Right lobe of liver (tissue), 4 donors: ENCODE data around the gene HOPX.

Source experiments
- POLR2A ChIP-seq: fragments of 450-650 bp; IDR thresholded peaks from one replicate; pipeline ENCODE4 v1.6.1; 2017; ENCODE audit warnings: antibody characterized with exemption, mild to moderate bottlenecking
- TF ChIP-seq, protein P1 (sequence below), 4 donors: fragments of 200-600 bp in 3 of 4; fragments of 450-650 bp in 1 of 4; IDR thresholded peaks; one replicate each; pipeline versions ENCODE4 v1.5.1 to v1.8.0; 2016 to 2022; ENCODE audit warnings: antibody characterized with exemption in 4 of 4, mild to moderate bottlenecking in 2 of 4
- donor health status: DM: no; HTN: no; CAD: no.
- donor health status: DM: no; HTN: no; CAD: no.
- donor health status: DM: no; HTN: yes; CAD: no.

- no peak for TF ChIP-seq POLR2A
- TF ChIP-seq, protein P1, sequence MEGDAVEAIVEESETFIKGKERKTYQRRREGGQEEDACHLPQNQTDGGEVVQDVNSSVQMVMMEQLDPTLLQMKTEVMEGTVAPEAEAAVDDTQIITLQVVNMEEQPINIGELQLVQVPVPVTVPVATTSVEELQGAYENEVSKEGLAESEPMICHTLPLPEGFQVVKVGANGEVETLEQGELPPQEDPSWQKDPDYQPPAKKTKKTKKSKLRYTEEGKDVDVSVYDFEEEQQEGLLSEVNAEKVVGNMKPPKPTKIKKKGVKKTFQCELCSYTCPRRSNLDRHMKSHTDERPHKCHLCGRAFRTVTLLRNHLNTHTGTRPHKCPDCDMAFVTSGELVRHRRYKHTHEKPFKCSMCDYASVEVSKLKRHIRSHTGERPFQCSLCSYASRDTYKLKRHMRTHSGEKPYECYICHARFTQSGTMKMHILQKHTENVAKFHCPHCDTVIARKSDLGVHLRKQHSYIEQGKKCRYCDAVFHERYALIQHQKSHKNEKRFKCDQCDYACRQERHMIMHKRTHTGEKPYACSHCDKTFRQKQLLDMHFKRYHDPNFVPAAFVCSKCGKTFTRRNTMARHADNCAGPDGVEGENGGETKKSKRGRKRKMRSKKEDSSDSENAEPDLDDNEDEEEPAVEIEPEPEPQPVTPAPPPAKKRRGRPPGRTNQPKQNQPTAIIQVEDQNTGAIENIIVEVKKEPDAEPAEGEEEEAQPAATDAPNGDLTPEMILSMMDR (IDR thresholded peaks at IDR 0.05): no peak
These were observed 25.9 kb downstream of the HOPX start for GRCh38 chr4:56655209-56655626.
